Karpas-422 (cell line): ENCODE results near the gene TSPY10. TPM values are rescaled to one million over a fixed set of nuclear protein-coding genes. Genes with fewer than 3 reads are reported as not detected.
"Not testable (repeated sequence)": the region's sequence is repeated elsewhere in the genome, so short reads cannot be mapped to it uniquely, and the experiment has no call there.

Source experiments
- DNase-seq: peaks from one replicate; pipeline ENCODE4 v3.0.0-alpha.2; 2015
- H2AFZ ChIP-seq: fragments of 200-600 bp; sonication (generic); 2 replicates; pipeline ENCODE4 v1.6.1; 2014; ENCODE audit warnings: antibody characterized with exemption, low read length, mixed read lengths
- H3K27ac ChIP-seq: fragments of 200-600 bp; sonication (generic); 2 replicates; pipeline ENCODE4 v1.5.1; 2014; ENCODE audit warnings: mild to moderate bottlenecking, low read length, moderate library complexity
- H3K27me3 ChIP-seq: fragments of 200-600 bp; sonication (generic); 2 replicates; pipeline ENCODE4 v1.6.1; 2014; ENCODE audit warnings: low read length, mixed read lengths
- H3K36me3 ChIP-seq: fragments of 200-600 bp; sonication (generic); 2 replicates; pipeline ENCODE4 v1.6.1; 2014; ENCODE audit warnings: low read length, mixed read lengths; ENCODE audit not compliant: insufficient read depth
- H3K4me1 ChIP-seq: fragments of 200-600 bp; sonication (generic); 2 replicates; pipeline ENCODE4 v1.6.1; 2014; ENCODE audit warnings: mild to moderate bottlenecking, low read length, mixed read lengths
- H3K4me2 ChIP-seq: fragments of 200-600 bp; sonication (generic); 2 replicates; pipeline ENCODE4 v1.6.1; 2014; ENCODE audit warnings: low read length, low read depth, mild to moderate bottlenecking; ENCODE audit not compliant: poor library complexity, severe bottlenecking
- H3K4me3 ChIP-seq: fragments of 200-600 bp; sonication (generic); 2 replicates; pipeline ENCODE4 v1.5.1; 2014; ENCODE audit warnings: mild to moderate bottlenecking, antibody characterized with exemption, low read length, mixed read lengths
- H3K79me2 ChIP-seq: fragments of 200-600 bp; sonication (generic); 2 replicates; pipeline ENCODE4 v1.6.1; 2014; ENCODE audit warnings: mild to moderate bottlenecking, low read length, mixed read lengths
- H3K9ac ChIP-seq: fragments of 200-600 bp; sonication (generic); 2 replicates; pipeline ENCODE4 v1.6.0; 2014; ENCODE audit warnings: low read length
- H3K9me2 ChIP-seq: fragments of 200-600 bp; sonication (generic), shearing (Covaris generic); replicated peaks from 2 replicates; pipeline ENCODE4 v1.6.0; 2014; ENCODE audit warnings: mild to moderate bottlenecking, low read length, moderate library complexity; ENCODE audit not compliant: insufficient read depth
- H3K9me3 ChIP-seq: fragments of 300-700, 200-600 bp; sonication (generic); 2 replicates; pipeline ENCODE4 v1.6.1; 2014; ENCODE audit warnings: low read length, mixed read lengths
- H4K20me1 ChIP-seq: fragments of 200-600 bp; sonication (generic); 2 replicates; pipeline ENCODE4 v1.6.1; 2014; ENCODE audit warnings: mild to moderate bottlenecking, antibody characterized with exemption, low read length, low read depth; ENCODE audit not compliant: insufficient read depth
- total RNA-seq: library from RNA; depleted of rRNA; stranded (reverse); fragments of >200 nt; shearing (Covaris generic); gene quantifications from 2 replicates; pipeline ENCODE4 v1.2.3, GENCODE V29; 2014; ENCODE audit warnings: low replicate concordance; rRNA removed

The TSPY10 gene
- total RNA-seq, result not detected in 2 replicates

- H3K9me2 ChIP-seq, H3K4me2 ChIP-seq, H4K20me1 ChIP-seq, H3K79me2 ChIP-seq, H3K4me3 ChIP-seq, H3K36me3 ChIP-seq, DNase-seq, H3K9me3 ChIP-seq, H3K27ac ChIP-seq, H3K9ac ChIP-seq, H2AFZ ChIP-seq, H3K27me3 ChIP-seq, H3K4me1 ChIP-seq: not testable (repeated sequence)
Observed at GRCh38 chrY:9527580-9527979, at the start of gene TSPY10. TSPY10 (plus strand) TSS chrY:9527880; CDS start chrY:9527926, 46 bp downstream.

- H3K27me3 ChIP-seq, DNase-seq, H2AFZ ChIP-seq, H3K9me3 ChIP-seq, H3K9me2 ChIP-seq, H3K9ac ChIP-seq, H3K4me3 ChIP-seq, H3K4me1 ChIP-seq, H3K79me2 ChIP-seq, H3K4me2 ChIP-seq, H3K36me3 ChIP-seq, H4K20me1 ChIP-seq, H3K27ac ChIP-seq: not testable (repeated sequence)
Observed at GRCh38 chrY:9486967-9487366, 40.7 kb upstream of the TSPY10 start, which contains the start of gene TSPY9. TSPY9 (plus strand) TSS chrY:9487267; CDS start chrY:9487313, 46 bp downstream.

- not testable (repeated sequence) for H3K4me3 ChIP-seq, H2AFZ ChIP-seq, H3K27me3 ChIP-seq, H3K9ac ChIP-seq, H3K9me3 ChIP-seq, H3K4me2 ChIP-seq, H3K36me3 ChIP-seq, H3K27ac ChIP-seq, H3K79me2 ChIP-seq, DNase-seq, H3K4me1 ChIP-seq, H3K9me2 ChIP-seq, H4K20me1 ChIP-seq
Observed at GRCh38 chrY:9504396-9504795, 23.3 kb upstream of the TSPY10 start.

- not testable (repeated sequence) for H2AFZ ChIP-seq, H3K4me2 ChIP-seq, H3K27me3 ChIP-seq, H4K20me1 ChIP-seq, H3K9me2 ChIP-seq, H3K27ac ChIP-seq, H3K36me3 ChIP-seq, H3K4me1 ChIP-seq, H3K9ac ChIP-seq, H3K4me3 ChIP-seq, H3K9me3 ChIP-seq, H3K79me2 ChIP-seq, DNase-seq
Observed at GRCh38 chrY:9516287-9516686, 11.4 kb upstream of the TSPY10 start.

Other genes starting within 250 kb of the TSPY10 start
- gene TSPY4, start 190.4 kb upstream of the TSPY10 start, total RNA-seq, result not detected in 2 replicates
- gene TSPY8, start 170.1 kb upstream of the TSPY10 start, total RNA-seq, result not detected in 2 replicates
- not detected in 2 replicates for gene TSPY3, start 129.5 kb upstream of the TSPY10 start, total RNA-seq
- not detected in 2 replicates for gene TSPY1, start 60.9 kb upstream of the TSPY10 start, total RNA-seq
- not detected in 2 replicates for gene TSPY9, start 40.6 kb upstream of the TSPY10 start, total RNA-seq